ENCODE measurements around the gene MED8.
"Not testable (repeated sequence)": the region's sequence is repeated elsewhere in the genome, so short reads cannot be mapped to it uniquely, and the experiment has no call there.

MED8 gene

GRCh38 chr1:43421976-43422750, 32.6 kb upstream of the MED8 start:
- no peak for DNase-seq

- no peak for DNase-seq
These were observed 31.8 kb upstream of the MED8 start for GRCh38 chr1:43421396-43421795.

GRCh38 chr1:43420874-43421273, 31.3 kb upstream of the MED8 start:
- DNase-seq = no peak

- no peak for DNase-seq
These were observed 30.2 kb upstream of the MED8 start for GRCh38 chr1:43419627-43420425.

DNA sequence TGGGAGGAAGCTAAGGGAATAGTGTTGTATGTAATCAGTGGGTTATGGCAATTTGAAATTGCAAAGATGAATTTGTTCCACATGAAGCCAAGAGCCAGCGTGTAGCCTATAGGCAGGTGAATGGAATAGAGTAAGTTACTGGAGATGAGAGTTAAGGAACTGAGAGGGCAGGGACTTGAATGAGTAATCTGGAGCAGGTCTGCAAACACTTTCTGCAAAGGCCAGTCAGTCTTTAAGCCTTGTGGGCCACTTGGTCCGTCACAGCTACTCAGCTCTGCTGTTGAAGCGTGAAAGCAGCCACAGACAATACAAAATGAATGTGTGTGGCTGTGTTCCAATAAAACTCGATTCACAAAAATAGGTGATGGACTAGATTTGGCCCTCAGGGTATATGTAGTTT, 29.3 kb upstream of the MED8 start:
- DNase-seq = no peak

DNA sequence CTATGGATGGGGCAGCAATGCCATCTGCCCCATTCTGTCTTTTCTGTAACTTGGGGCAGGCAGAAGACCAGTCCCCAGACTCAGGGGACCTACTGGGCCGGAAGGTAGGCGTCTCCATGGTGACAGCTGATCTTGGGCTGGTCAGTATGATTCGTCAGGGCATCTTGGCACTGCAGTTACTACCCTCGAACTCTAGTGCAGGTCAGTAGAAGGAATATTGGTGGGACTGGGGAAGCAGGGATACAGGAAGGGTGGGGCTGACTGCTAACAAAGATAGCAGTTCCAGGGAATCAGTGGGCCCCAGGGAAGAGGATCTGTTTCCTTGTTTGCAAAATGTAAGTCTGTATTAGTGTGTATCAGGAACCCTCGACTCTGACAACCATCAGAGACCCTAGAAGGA, 26.3 kb upstream of the MED8 start:
- DNase-seq = no peak

DNA sequence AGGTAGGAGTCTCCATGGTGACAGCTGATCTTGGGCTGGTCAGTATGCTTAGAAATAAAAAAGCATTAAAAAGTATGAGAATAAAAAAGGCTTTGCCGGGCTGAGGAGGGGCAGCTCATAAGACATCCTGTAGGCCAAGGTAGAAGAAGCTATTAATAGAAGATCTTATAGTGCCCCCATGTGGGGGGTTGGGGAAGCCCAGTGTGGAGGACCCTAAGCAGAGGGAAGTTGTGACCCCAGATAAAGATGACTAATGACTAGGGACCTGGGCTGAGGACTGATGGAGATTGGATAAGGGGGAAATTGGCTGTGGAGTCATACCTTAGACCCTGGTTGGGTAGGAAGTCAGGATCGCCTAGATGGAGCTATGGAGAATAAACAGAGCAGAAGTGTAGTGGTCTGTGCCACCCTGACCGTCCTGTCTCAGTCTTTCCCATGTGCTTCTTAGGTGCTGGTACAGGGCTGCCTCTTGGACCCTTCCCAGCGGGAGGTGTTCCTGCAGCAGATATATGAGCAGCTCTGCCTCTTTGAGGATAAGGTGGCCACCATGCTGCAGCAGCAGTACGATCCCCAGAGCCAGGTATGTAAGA, 25.1 kb upstream of the MED8 start:
- peak; percentile 62 for DNase-seq

- DNase-seq = not testable (repeated sequence)
These were observed 23.8 kb upstream of the MED8 start for GRCh38 chr1:43413426-43413825.

DNA sequence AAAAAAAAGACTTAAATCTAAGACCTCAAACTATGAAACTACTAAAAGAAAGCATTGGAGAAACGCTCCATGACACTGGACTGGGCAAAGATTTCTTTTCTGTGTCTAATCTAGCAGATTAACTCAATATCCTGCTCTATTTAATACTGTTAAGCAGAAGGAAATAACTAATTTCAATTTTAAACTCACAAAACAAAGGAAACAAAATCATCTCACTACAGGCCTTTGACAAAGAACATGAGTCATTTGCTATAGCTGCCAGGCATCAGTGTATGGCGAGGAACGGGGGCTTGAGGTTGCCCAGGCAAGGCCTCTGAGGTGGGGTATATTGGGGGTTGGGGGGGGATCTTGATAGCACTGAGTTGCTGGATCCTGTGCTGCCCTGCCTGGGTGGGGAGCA, 21.0 kb upstream of the MED8 start:
- DNase-seq = no peak

DNA sequence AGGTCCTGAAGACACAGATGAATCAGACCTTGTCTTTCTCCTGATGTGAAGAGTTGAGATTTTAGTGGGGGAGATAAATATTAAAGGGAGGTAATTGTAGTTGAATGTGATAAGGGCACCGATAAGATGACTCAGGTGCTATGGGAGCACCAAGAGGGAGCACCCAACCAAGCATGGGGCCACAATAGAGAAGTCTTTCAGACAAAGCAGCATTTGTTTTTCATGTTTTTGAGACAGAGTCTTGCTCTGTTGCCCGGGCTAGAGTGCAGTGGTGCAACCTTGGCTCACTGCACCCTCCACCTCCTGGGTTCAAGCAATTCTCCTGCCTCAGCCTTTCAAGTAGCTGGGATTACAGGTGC, 16.3 kb upstream of the MED8 start:
- no peak for DNase-seq

DNA sequence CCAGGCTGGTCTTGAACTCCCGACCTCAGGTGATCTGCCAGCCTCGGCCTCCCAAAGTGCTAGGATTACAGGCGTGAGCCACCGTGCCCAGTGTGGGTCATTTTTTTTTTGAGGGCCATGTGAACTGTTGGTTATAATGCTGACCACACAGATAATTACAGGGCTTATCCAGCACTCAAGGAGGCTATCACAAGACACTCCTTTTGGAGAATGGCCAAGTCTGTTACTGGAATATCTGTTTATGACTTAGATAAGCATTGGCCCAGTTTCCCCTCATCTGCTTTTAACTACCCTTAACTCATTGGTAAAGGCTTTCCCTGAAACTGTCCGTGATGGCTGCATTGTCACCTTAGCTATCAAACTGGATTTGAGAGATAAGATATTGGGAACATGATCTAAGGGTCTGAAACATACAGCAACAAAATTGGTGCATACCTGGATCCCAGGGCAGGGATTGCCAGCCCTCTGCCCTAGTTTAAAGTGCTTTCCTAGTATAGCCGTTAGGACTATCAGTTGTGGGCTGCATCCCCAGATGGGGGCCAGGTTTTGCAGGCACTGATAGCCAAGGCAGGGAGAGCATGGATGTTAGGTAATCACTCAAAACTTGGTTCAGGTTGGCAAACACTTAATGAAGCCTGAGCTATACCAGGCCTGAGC, 15.7 kb upstream of the MED8 start:
- no peak for DNase-seq

- no peak for DNase-seq
These were observed 14.8 kb upstream of the MED8 start for GRCh38 chr1:43404353-43404752.

DNA sequence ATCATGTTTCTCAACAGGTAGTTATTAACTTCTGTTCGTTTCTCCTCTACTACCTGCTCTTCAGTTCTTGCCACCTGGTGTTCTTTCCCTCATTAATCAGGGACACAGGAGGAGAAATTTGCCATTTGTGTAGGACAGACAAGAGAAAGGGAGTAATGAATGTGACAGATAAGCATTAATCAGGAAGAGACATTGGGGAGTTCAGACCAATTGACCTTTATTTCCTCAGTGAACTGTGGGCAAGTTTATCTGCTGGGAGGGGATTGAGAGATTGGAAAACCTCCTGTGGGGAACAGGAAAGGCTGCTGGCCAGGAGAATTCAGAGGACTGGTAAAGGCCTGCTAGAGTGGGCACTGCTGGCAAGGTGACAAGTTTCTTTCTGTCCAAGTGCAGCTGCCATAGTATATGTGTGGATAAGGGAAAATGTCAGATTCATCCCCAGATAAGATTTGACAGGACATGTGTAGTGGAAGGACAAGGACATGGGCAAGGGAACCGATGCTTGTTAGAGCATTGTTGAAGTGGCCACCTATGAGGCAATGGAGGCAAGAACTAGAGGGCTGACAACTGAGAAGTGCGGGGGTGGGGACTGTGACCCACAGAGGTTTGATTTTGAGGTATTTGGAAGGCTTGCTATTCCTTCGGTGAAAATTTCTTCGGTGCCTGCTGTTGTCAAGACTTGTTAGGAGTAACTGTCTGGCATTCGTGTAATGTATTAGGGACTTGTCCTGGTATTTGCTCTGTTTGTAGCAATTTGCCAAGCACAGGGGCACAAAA, 12.7 kb upstream of the MED8 start:
- no peak for DNase-seq

GRCh38 chr1:43400441-43400840, 10.8 kb upstream of the MED8 start:
- not testable (repeated sequence) for DNase-seq

GRCh38 chr1:43398227-43398626, 8.6 kb upstream of the MED8 start:
- DNase-seq = no peak

GRCh38 chr1:43396059-43396458, 6.5 kb upstream of the MED8 start:
- no peak for DNase-seq

DNA sequence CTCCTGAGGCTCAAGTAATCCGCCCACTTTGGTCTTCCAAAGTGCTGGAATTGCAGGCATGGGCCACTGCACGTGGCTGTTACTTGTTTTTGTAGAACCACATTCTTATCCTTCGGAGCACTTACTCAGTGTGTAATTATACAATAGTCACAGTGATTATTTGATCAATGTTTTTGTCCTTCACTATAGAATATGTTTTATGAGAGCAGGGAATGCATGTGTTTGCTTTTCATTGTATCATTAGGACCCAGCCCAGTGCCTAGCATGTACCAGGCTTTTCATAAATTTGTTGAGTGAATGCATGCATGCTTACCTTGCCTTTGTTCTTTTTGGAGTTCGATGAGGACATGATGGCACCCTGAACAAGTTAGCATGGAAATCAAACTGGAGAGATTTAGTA, 5.9 kb upstream of the MED8 start:
- DNase-seq = no peak

- no peak for DNase-seq
These were observed 3.1 kb upstream of the MED8 start for GRCh38 chr1:43392702-43393101.

- no peak for DNase-seq
These were observed 987 bp downstream of the MED8 start for GRCh38 chr1:43388613-43389012.

- DNase-seq = no peak
These were observed 1.5 kb downstream of the MED8 start for GRCh38 chr1:43387976-43388599.

GRCh38 chr1:43386676-43387075, 2.9 kb downstream of the MED8 start:
- no peak for DNase-seq

- peak; percentile 3 for DNase-seq
These were observed 6.2 kb downstream of the MED8 start for GRCh38 chr1:43383449-43383848.

Measured in NCI-H1694 treated with DMSO at 0.1 percent for 48 hours (cell line).